ENCODE measurements around the gene NBEA.
A peak's percentile ranks its signal among the peaks of the same experiment; 100 is the strongest.

Gene NBEA, protein sequence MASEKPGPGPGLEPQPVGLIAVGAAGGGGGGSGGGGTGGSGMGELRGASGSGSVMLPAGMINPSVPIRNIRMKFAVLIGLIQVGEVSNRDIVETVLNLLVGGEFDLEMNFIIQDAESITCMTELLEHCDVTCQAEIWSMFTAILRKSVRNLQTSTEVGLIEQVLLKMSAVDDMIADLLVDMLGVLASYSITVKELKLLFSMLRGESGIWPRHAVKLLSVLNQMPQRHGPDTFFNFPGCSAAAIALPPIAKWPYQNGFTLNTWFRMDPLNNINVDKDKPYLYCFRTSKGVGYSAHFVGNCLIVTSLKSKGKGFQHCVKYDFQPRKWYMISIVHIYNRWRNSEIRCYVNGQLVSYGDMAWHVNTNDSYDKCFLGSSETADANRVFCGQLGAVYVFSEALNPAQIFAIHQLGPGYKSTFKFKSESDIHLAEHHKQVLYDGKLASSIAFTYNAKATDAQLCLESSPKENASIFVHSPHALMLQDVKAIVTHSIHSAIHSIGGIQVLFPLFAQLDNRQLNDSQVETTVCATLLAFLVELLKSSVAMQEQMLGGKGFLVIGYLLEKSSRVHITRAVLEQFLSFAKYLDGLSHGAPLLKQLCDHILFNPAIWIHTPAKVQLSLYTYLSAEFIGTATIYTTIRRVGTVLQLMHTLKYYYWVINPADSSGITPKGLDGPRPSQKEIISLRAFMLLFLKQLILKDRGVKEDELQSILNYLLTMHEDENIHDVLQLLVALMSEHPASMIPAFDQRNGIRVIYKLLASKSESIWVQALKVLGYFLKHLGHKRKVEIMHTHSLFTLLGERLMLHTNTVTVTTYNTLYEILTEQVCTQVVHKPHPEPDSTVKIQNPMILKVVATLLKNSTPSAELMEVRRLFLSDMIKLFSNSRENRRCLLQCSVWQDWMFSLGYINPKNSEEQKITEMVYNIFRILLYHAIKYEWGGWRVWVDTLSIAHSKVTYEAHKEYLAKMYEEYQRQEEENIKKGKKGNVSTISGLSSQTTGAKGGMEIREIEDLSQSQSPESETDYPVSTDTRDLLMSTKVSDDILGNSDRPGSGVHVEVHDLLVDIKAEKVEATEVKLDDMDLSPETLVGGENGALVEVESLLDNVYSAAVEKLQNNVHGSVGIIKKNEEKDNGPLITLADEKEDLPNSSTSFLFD (N-terminal part only)

DNA sequence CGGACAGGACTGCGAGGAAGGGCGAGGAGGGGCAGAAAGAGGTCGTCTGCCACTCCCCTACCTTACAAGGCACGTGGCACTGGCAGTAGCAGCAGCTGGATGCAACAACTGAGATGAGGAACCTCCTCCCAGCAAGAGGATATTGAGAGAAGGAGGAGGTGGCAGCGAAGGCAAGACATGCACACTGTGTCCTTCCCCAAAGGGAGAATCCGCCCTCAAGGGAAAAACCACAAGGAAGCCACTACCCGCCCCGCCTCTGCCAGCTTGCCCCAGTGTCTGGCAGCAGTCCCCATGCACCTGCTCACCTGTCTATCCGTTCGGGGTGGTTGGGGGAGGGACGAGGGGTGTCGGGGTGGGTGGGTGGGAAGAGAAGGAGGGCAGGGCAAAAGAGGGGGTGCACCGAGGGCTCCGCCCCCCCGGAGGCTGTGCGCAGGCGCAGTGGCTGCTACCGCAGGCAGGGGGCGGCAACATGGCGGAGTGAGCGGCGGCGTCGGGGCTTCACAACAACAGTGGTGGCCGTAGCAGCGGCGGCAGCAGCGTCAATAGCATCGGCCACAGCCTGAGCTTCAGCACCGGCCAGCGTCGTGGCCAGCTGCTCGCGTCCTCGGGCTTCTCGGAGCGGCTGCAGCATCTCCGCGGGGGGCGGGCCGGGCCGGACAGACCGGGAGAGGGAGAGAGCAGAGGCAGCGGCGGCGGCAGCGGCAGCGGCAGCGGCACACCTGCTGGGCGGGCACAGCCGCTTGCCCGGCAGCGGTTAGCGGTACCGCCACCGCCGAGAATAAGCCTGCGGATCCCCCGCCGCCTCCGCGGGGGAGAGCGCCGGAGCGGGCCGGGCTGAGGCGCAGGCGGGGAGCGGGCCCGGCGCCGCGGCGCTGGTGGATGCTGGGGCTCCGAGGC is at the start of gene NBEA:
NBEA (plus strand) TSS at position 436 of the 897 bp plus-strand sequence. CDS start 551 bp downstream, outside the sequence.
- peak within 1 kb of the TSS; percentile 57 for H3K27ac ChIP-seq

DNA sequence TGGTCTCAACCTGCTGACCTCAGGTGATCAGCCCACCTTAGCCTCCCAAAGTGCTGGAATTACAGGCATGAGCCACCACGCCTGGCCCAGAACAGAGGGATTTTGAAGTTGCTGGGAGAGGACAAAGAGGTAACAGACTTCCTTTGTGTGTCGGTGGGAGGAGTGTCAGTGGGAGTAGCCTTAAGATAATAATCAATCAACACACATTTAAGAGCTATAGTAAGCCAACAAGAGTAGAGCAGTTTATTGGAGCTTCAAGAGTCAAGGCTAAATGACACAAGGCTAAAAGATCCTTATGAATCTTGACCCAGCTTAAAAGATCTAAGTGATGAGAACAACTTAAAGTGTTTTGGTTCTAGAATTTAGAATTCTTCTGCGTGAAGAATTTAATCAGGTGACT is 47.3 kb upstream of the NBEA start:
- TF ChIP-seq, protein P1, sequence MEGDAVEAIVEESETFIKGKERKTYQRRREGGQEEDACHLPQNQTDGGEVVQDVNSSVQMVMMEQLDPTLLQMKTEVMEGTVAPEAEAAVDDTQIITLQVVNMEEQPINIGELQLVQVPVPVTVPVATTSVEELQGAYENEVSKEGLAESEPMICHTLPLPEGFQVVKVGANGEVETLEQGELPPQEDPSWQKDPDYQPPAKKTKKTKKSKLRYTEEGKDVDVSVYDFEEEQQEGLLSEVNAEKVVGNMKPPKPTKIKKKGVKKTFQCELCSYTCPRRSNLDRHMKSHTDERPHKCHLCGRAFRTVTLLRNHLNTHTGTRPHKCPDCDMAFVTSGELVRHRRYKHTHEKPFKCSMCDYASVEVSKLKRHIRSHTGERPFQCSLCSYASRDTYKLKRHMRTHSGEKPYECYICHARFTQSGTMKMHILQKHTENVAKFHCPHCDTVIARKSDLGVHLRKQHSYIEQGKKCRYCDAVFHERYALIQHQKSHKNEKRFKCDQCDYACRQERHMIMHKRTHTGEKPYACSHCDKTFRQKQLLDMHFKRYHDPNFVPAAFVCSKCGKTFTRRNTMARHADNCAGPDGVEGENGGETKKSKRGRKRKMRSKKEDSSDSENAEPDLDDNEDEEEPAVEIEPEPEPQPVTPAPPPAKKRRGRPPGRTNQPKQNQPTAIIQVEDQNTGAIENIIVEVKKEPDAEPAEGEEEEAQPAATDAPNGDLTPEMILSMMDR (conservative IDR thresholded peaks at IDR 0.05): no peak
- no peak for TF ChIP-seq ZFX (IDR thresholded peaks at IDR 0.05)
- no peak overlapping the region for H3K27ac ChIP-seq

More for the DNA sequence above, at the start of gene NBEA:
- TF ChIP-seq, protein P1 (conservative IDR thresholded peaks at IDR 0.05): no peak
- TF ChIP-seq ZFX (IDR thresholded peaks at IDR 0.05): peak; percentile 51

DNA sequence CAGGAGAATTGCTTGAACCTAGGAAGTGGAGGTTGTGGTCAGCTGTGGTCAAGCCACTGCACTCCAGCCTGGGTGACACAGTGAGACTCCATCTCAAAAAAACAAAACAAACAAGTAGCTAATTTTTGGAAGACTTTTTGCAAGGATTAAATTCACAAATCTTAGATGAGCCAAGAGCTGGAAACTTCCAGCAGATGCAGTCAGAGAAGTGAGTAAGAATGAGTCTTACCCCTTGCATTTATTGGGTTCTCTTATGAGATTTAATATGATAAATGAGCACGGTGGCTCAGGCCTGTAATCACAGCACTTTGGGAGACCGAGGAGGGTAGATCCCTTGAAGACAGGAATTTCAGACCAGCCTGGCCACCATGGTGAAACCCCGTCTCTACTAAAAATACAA is 44.9 kb upstream of the NBEA start:
- TF ChIP-seq, protein P1 (conservative IDR thresholded peaks at IDR 0.05): no peak
- no peak for TF ChIP-seq ZFX (IDR thresholded peaks at IDR 0.05)
- no peak overlapping the region for H3K27ac ChIP-seq

DNA sequence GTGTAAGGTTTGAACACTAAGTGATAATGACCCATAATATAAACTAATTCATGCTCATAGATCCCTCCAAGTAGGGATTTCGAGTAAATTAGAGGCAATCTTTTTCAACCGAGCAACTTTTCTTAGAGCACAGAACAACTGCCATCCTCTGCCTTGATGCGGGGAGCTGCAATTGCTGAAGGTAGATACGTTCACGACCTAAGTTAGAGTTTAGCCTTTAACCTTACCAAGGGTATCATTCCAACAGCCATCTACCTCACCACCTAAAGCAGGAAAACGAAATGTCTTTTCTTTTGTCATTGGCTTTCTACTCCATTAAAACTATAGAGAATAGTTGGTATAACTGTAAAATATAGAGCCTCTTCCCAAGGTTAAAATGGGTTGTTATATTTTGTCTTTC is 42.2 kb upstream of the NBEA start:
- H3K27ac ChIP-seq: no peak overlapping the region
- TF ChIP-seq, protein P1 (conservative IDR thresholded peaks at IDR 0.05): no peak
- TF ChIP-seq ZFX (IDR thresholded peaks at IDR 0.05): no peak

DNA sequence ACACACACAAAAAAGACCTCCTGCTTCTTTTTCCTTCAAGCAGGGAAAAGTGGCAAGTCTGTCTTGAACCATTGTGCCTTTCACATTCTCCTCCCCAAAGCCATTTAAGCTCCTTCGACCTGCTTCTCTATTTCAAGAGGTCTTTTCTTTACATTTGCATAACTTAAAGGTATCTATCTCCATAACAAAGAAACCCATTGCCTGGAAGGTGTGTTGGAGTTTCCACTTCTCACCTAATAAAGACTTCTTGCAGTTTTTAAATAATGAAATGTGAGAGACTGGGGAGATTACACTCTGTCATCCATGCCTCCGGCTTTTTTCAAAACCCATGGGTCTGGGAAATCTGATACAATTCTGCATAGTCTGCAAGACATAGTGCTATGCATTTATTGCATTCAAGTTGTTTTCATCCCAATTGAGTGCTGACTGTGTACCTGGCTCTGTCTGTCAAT is 41.8 kb upstream of the NBEA start:
- no peak overlapping the region for H3K27ac ChIP-seq
- no peak for TF ChIP-seq ZFX (IDR thresholded peaks at IDR 0.05)
- TF ChIP-seq, protein P1 (conservative IDR thresholded peaks at IDR 0.05): no peak

DNA sequence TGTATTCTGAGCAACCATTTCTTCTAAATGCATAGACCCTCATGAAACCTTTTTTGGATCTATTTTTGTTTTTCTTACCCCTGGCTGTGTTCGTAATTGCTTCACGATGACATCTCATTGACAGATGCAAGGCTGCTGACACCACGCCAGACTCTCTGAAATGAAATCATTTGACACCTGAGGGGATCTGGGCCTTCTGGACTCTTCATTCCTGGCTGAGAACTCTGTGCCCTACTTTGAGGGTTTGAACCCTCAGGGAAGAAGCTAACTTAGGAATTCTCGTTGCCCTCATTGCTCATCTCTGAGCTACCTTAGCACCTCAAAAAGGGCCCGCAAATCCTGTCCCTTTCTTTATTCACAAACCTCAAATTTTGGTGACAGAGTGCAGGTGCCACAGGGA is 40.5 kb upstream of the NBEA start:
- TF ChIP-seq, protein P1 (conservative IDR thresholded peaks at IDR 0.05): no peak
- H3K27ac ChIP-seq: no peak overlapping the region
